ENCODE results near the gene RAI14.
"Not testable (repeated sequence)": the region's sequence is repeated elsewhere in the genome, so short reads cannot be mapped to it uniquely, and the experiment has no call there.

Gene RAI14

GRCh38 chr5:34770486-34770885 is 114.4 kb downstream of the RAI14 start:
- DNase-seq (ENCODE audit: low read depth in 2 of 2), result no peak

GRCh38 chr5:34771076-34771475 is 114.9 kb downstream of the RAI14 start:
- DNase-seq (ENCODE audit: low read depth in 2 of 2), result no peak

- no peak for DNase-seq (ENCODE audit: low read depth in 2 of 2)
These were observed 116.4 kb downstream of the RAI14 start for GRCh38 chr5:34772267-34773098.

- DNase-seq (ENCODE audit: low read depth in 2 of 2), result no peak
These were observed 118.0 kb downstream of the RAI14 start for GRCh38 chr5:34774139-34774538.

GRCh38 chr5:34774678-34775077 is 118.5 kb downstream of the RAI14 start:
- DNase-seq (ENCODE audit: low read depth in 2 of 2), result not testable (repeated sequence)

GRCh38 chr5:34775886-34776285 is 119.8 kb downstream of the RAI14 start:
- no peak for DNase-seq (ENCODE audit: low read depth in 2 of 2)

- DNase-seq (ENCODE audit: low read depth in 2 of 2), result no peak
These were observed 122.1 kb downstream of the RAI14 start for GRCh38 chr5:34778091-34778850.

- DNase-seq (ENCODE audit: low read depth in 2 of 2), result not testable (repeated sequence)
These were observed 127.8 kb downstream of the RAI14 start for GRCh38 chr5:34783892-34784291.

- no peak for DNase-seq (ENCODE audit: low read depth in 2 of 2)
These were observed 130.9 kb downstream of the RAI14 start for GRCh38 chr5:34787035-34787434.

GRCh38 chr5:34789021-34789531 is 132.9 kb downstream of the RAI14 start:
- DNase-seq (ENCODE audit: low read depth in 2 of 2), result peak; percentile 31 to 52

- no peak for DNase-seq (ENCODE audit: low read depth in 2 of 2)
These were observed 133.5 kb downstream of the RAI14 start for GRCh38 chr5:34789639-34790038.

- no peak for DNase-seq (ENCODE audit: low read depth in 2 of 2)
These were observed 133.9 kb downstream of the RAI14 start for GRCh38 chr5:34790069-34790468.

- peak in 1 of 2 experiments; percentile 12 for DNase-seq (ENCODE audit: low read depth in 2 of 2)
These were observed 135.7 kb downstream of the RAI14 start for GRCh38 chr5:34791761-34792244.

- no peak for DNase-seq (ENCODE audit: low read depth in 2 of 2)
These were observed 146.9 kb downstream of the RAI14 start for GRCh38 chr5:34802834-34803563.

- no peak for DNase-seq (ENCODE audit: low read depth in 2 of 2)
These were observed 148.0 kb downstream of the RAI14 start for GRCh38 chr5:34803974-34804732.

GRCh38 chr5:34804913-34805312 is 148.8 kb downstream of the RAI14 start:
- DNase-seq (ENCODE audit: low read depth in 2 of 2), result no peak

- no peak for DNase-seq (ENCODE audit: low read depth in 2 of 2)
These were observed 150.4 kb downstream of the RAI14 start for GRCh38 chr5:34806532-34806931.

- no peak for DNase-seq (ENCODE audit: low read depth in 2 of 2)
These were observed 155.6 kb downstream of the RAI14 start for GRCh38 chr5:34811706-34812105.

GRCh38 chr5:34813509-34813908 is 157.4 kb downstream of the RAI14 start:
- DNase-seq (ENCODE audit: low read depth in 2 of 2), result no peak

- no peak for DNase-seq (ENCODE audit: low read depth in 2 of 2)
These were observed 161.6 kb downstream of the RAI14 start for GRCh38 chr5:34817558-34818351.

Data from fibroblast of skin of left biceps (primary cell).